GM23338 (cell line): ENCODE data around the gene LMBR1.

Experiments
- CREB1 ChIP-seq: fragments of 250-450 bp; sonication (Bioruptor Pico); IDR thresholded peaks from 2 replicates; pipeline ENCODE4 v1.5.0; 2020; ENCODE audit warnings: low read depth, mild to moderate bottlenecking, moderate library complexity
- EZH2 ChIP-seq: fragments of 200-600 bp; sonication (generic); IDR thresholded peaks from one replicate; pipeline ENCODE4 v1.8.0; 2017; ENCODE audit warnings: antibody characterized with exemption, mild to moderate bottlenecking, low read depth; ENCODE audit not compliant: unreplicated experiment
- EZH2phosphoT487 ChIP-seq: fragments of 200-600 bp; sonication (generic); IDR thresholded peaks from one replicate; pipeline ENCODE4 v1.8.1; 2018; ENCODE audit warnings: antibody characterized with exemption; ENCODE audit not compliant: unreplicated experiment
- JUNB ChIP-seq: IDR thresholded peaks from one replicate; pipeline ENCODE4 v1.6.1; 2016; ENCODE audit warnings: antibody characterized with exemption; ENCODE audit not compliant: unreplicated experiment
- NANOG ChIP-seq: IDR thresholded peaks from 2 replicates; pipeline ENCODE4 v1.6.1; 2016; ENCODE audit warnings: antibody characterized with exemption, borderline replicate concordance
- POLR2AphosphoS5 ChIP-seq: IDR thresholded peaks from 2 replicates; pipeline ENCODE4 v1.6.1; 2016; ENCODE audit warnings: antibody characterized with exemption, low read depth
- STAT1 ChIP-seq: IDR thresholded peaks from one replicate; pipeline ENCODE4 v1.6.1; 2016; ENCODE audit warnings: antibody characterized with exemption; ENCODE audit not compliant: unreplicated experiment
- ZNF331 ChIP-seq: fragments of 250-450 bp; sonication (Bioruptor Pico); IDR thresholded peaks from 2 replicates; pipeline ENCODE4 v1.5.0; 2020; ENCODE audit warnings: low read depth, mild to moderate bottlenecking, moderate library complexity
- TF ChIP-seq, protein P1 (sequence below), 2 experiments: fragments of 200-600 bp in 1 of 2; sonication (generic) in 1 of 2; conservative IDR thresholded peaks; 2 replicates each; pipeline versions ENCODE4 v1.5.1 to v1.6.1; 2016 to 2017; ENCODE audit warnings: antibody characterized with exemption in 2 of 2, low read depth in 2 of 2, mild to moderate bottlenecking in 2 of 2, moderate library complexity in 1 of 2
- TF ChIP-seq, protein P2 (sequence below): IDR thresholded peaks from one replicate; pipeline ENCODE4 v1.6.1; 2018; ENCODE audit warnings: antibody characterized with exemption; ENCODE audit not compliant: unreplicated experiment
- TF ChIP-seq, protein P3 (sequence below): IDR thresholded peaks from 2 replicates; pipeline ENCODE4 v1.6.1; 2016; ENCODE audit warnings: antibody characterized with exemption

DNA sequence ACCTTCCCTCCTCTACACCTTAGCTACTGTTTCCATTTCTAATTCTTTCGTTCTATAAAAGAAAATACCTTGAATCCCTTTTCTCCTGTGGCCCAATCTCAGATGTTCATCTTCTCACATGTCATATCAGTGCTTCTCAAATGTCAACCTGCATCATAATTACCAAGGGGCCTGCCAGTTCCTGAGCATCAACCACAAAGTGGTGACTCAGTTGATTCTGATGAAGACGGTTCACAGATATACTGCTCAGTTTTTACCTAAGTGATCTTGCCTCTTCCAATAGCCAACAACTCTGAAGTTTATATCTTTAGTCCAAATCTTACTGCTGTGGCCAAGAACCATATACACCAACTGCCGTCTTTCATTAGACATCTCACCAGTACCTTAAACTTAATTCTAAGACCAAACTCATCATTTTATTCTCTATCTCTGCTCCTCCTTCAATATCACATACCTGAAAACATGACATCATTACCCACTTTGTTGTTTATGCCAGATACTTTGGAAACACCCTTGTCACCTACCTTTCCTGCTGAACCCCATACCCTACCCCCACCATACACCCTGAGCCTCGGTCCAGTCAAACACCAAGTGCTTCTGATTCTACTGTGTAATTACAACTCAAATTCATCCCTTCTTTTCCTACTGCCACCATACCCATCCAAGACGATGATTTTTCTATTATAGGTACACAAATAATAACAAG lies 115.5 kb downstream of the LMBR1 start:
- TF ChIP-seq, protein P1, sequence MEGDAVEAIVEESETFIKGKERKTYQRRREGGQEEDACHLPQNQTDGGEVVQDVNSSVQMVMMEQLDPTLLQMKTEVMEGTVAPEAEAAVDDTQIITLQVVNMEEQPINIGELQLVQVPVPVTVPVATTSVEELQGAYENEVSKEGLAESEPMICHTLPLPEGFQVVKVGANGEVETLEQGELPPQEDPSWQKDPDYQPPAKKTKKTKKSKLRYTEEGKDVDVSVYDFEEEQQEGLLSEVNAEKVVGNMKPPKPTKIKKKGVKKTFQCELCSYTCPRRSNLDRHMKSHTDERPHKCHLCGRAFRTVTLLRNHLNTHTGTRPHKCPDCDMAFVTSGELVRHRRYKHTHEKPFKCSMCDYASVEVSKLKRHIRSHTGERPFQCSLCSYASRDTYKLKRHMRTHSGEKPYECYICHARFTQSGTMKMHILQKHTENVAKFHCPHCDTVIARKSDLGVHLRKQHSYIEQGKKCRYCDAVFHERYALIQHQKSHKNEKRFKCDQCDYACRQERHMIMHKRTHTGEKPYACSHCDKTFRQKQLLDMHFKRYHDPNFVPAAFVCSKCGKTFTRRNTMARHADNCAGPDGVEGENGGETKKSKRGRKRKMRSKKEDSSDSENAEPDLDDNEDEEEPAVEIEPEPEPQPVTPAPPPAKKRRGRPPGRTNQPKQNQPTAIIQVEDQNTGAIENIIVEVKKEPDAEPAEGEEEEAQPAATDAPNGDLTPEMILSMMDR (conservative IDR thresholded peaks at IDR 0.05; ENCODE audit: low read depth in 2 of 2) = no peak
- TF ChIP-seq POLR2AphosphoS5 (no peak), NANOG (no peak), EZH2 (no peak), ZNF331 (CRISPR knock-in tag) (no peak), CREB1 (no peak), EZH2phosphoT487 (no peak), JUNB (no peak), STAT1 (no peak)
- TF ChIP-seq, protein P2, sequence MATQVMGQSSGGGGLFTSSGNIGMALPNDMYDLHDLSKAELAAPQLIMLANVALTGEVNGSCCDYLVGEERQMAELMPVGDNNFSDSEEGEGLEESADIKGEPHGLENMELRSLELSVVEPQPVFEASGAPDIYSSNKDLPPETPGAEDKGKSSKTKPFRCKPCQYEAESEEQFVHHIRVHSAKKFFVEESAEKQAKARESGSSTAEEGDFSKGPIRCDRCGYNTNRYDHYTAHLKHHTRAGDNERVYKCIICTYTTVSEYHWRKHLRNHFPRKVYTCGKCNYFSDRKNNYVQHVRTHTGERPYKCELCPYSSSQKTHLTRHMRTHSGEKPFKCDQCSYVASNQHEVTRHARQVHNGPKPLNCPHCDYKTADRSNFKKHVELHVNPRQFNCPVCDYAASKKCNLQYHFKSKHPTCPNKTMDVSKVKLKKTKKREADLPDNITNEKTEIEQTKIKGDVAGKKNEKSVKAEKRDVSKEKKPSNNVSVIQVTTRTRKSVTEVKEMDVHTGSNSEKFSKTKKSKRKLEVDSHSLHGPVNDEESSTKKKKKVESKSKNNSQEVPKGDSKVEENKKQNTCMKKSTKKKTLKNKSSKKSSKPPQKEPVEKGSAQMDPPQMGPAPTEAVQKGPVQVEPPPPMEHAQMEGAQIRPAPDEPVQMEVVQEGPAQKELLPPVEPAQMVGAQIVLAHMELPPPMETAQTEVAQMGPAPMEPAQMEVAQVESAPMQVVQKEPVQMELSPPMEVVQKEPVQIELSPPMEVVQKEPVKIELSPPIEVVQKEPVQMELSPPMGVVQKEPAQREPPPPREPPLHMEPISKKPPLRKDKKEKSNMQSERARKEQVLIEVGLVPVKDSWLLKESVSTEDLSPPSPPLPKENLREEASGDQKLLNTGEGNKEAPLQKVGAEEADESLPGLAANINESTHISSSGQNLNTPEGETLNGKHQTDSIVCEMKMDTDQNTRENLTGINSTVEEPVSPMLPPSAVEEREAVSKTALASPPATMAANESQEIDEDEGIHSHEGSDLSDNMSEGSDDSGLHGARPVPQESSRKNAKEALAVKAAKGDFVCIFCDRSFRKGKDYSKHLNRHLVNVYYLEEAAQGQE = no peak
- TF ChIP-seq, protein P3, sequence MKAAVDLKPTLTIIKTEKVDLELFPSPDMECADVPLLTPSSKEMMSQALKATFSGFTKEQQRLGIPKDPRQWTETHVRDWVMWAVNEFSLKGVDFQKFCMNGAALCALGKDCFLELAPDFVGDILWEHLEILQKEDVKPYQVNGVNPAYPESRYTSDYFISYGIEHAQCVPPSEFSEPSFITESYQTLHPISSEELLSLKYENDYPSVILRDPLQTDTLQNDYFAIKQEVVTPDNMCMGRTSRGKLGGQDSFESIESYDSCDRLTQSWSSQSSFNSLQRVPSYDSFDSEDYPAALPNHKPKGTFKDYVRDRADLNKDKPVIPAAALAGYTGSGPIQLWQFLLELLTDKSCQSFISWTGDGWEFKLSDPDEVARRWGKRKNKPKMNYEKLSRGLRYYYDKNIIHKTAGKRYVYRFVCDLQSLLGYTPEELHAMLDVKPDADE = no peak
